ENCODE measurements around the gene SLC19A1. TPM values are rescaled to one million over a fixed set of nuclear protein-coding genes. Genes with fewer than 3 reads are reported as not detected.

SLC19A1 gene
- total RNA-seq, 4 donors from 2014 or later, result 7.6 to 12.8 (median 10.3) TPM; not detected in 1

DNA sequence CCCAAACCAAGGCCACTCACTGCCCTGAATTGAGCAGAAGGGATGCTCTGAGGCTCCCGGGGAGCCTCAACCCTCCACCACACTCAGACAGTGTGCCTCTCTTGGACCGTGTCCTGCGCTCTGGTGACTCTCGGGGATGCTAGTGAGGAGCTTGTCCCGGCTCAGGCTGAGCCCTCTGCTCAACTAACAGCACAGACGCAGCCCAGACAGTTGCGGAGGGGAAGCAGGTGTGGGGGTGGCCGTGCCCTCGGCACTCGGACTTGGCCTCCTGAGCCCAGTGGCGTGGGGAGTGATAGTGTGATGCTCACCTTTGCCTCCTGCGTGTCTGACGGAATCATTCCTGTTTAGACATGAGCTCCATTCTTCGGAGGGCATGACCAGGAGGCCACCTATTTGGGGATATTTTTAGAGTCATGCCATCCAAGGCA, 15.4 kb upstream of the SLC19A1 start:
- no peak for DNase-seq
- Histone ChIP-seq H3K27me3 (no peaks in the 10 kb centered on the region), H3K27ac (no peak overlapping the region), H3K4me3 (no peak overlapping the region), H3K4me1 (no peaks in the 10 kb centered on the region), H3K36me3 (no peaks in the 10 kb centered on the region), H3K9me3 (no peaks in the 10 kb centered on the region)
- intact Hi-C loops (cut with DNase I; ENCODE audit: low total_unique reads), result no loop called here
- TF ChIP-seq POLR2A (IDR thresholded peaks at IDR 0.05), result no peak
- TF ChIP-seq, protein P1, sequence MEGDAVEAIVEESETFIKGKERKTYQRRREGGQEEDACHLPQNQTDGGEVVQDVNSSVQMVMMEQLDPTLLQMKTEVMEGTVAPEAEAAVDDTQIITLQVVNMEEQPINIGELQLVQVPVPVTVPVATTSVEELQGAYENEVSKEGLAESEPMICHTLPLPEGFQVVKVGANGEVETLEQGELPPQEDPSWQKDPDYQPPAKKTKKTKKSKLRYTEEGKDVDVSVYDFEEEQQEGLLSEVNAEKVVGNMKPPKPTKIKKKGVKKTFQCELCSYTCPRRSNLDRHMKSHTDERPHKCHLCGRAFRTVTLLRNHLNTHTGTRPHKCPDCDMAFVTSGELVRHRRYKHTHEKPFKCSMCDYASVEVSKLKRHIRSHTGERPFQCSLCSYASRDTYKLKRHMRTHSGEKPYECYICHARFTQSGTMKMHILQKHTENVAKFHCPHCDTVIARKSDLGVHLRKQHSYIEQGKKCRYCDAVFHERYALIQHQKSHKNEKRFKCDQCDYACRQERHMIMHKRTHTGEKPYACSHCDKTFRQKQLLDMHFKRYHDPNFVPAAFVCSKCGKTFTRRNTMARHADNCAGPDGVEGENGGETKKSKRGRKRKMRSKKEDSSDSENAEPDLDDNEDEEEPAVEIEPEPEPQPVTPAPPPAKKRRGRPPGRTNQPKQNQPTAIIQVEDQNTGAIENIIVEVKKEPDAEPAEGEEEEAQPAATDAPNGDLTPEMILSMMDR (IDR thresholded peaks at IDR 0.05), result no peak

- no peaks in the 10 kb centered on the region for H3K9me3 ChIP-seq
Measured at GRCh38 chr21:45556645-45557615, 14.7 kb upstream of the SLC19A1 start.

DNA sequence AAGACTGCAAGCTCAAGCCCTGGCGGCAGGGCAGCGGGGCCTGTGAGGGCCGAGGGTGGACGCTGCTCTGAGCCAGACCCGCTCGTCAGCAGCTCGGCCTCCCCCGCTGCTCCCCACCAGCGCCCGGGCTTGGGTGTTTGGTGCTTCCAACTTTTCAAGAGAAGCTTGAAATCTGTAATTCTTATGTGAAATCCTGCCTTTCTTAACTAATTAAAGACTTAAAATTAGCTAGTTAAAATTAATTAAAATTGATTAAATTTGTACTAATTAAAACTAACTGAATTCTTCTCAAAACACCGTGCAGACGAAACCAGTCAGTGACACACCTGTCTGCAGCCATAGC, 14.0 kb upstream of the SLC19A1 start:
- H3K9me3 ChIP-seq, result no peaks in the 10 kb centered on the region
- no peak for DNase-seq
- intact Hi-C loops (cut with DNase I; ENCODE audit: low total_unique reads), result no loop called here
- H3K4me1 ChIP-seq, result no peaks in the 10 kb centered on the region
- TF ChIP-seq, protein P1 (IDR thresholded peaks at IDR 0.05), result no peak
- TF ChIP-seq POLR2A (IDR thresholded peaks at IDR 0.05), result no peak
- no peaks in the 10 kb centered on the region for H3K27me3 ChIP-seq
- H3K36me3 ChIP-seq, result no peaks in the 10 kb centered on the region
- H3K4me3 ChIP-seq, result peak overlapping the region in 1 of 2 donors; percentile 64
- H3K27ac ChIP-seq, result peak overlapping the region; percentile 72 to 91

More at GRCh38 chr21:45556645-45557615, 14.7 kb upstream of the SLC19A1 start:
- TF ChIP-seq, protein P1 (IDR thresholded peaks at IDR 0.05), result no peak
- TF ChIP-seq POLR2A (IDR thresholded peaks at IDR 0.05), result no peak
- H3K4me1 ChIP-seq, result no peaks in the 10 kb centered on the region
- intact Hi-C loops (cut with DNase I; ENCODE audit: low total_unique reads), result no loop called here
- no peak overlapping the region for H3K4me3 ChIP-seq
- no peaks in the 10 kb centered on the region for H3K27me3 ChIP-seq
- DNase-seq, result no peak
- H3K27ac ChIP-seq, result peak overlapping the region in 1 of 2 donors; percentile 91
- H3K36me3 ChIP-seq, result no peaks in the 10 kb centered on the region

- Histone ChIP-seq H3K4me3 (peak overlapping the region; percentile 30 to 64), H3K27ac (peak overlapping the region; percentile 72 to 91), H3K9me3 (no peaks in the 10 kb centered on the region), H3K4me1 (no peaks in the 10 kb centered on the region), H3K36me3 (no peaks in the 10 kb centered on the region), H3K27me3 (no peaks in the 10 kb centered on the region)
- TF ChIP-seq, protein P1 (IDR thresholded peaks at IDR 0.05), result peak; percentile 61 to 96 (median 84)
- peak in 1 of 2 donors; percentile 49 for TF ChIP-seq POLR2A (IDR thresholded peaks at IDR 0.05)
- DNase-seq, result peak; percentile 79 to 82
- intact Hi-C loops (cut with DNase I; ENCODE audit: low total_unique reads), result no loop called here
Measured at GRCh38 chr21:45555557-45556301, 13.5 kb upstream of the SLC19A1 start.

DNA sequence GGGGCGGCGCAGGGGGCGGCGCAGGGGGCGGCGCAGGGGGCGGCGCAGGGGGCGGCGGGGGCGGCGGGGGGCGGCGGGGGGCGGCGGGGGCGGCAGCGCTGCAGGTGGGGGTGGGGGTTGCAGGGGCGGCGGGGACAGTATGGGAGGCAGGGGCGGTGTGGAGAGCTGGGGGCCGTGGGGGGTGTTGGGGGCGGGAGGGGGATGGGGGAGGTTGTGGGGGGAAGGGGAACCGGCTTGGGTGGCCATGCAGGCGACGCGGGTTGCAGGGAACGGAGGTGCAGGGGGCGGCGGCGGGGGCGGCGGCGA, 13.0 kb upstream of the SLC19A1 start:
- H3K4me1 ChIP-seq, result no peaks in the 10 kb centered on the region
- intact Hi-C loops (cut with DNase I; ENCODE audit: low total_unique reads), result no loop called here
- no peak for DNase-seq
- TF ChIP-seq POLR2A (IDR thresholded peaks at IDR 0.05), result no peak
- TF ChIP-seq, protein P1 (IDR thresholded peaks at IDR 0.05), result no peak
- H3K27ac ChIP-seq, result peak overlapping the region; percentile 72 to 91
- H3K9me3 ChIP-seq, result no peaks in the 10 kb centered on the region
- H3K4me3 ChIP-seq, result peak overlapping the region; percentile 30 to 64
- no peaks in the 10 kb centered on the region for H3K27me3 ChIP-seq
- H3K36me3 ChIP-seq, result no peaks in the 10 kb centered on the region
